Astrocyte (in vitro differentiated cells and primary cell): ENCODE results near the gene FEZF2.

Experiments
- EZH2 ChIP-seq: IDR thresholded peaks from 2 replicates; pipeline ENCODE4 v1.6.1; 2012; ENCODE audit warnings: mild to moderate bottlenecking, low read length, inconsistent platforms; ENCODE audit not compliant: insufficient read depth
- TF ChIP-seq, protein P1 (sequence below): IDR thresholded peaks from 2 replicates; pipeline ENCODE4 v1.5.1; 2011; ENCODE audit warnings: low read depth, mild to moderate bottlenecking, inconsistent platforms, low read length, moderate library complexity; ENCODE audit not compliant: insufficient read depth

DNA sequence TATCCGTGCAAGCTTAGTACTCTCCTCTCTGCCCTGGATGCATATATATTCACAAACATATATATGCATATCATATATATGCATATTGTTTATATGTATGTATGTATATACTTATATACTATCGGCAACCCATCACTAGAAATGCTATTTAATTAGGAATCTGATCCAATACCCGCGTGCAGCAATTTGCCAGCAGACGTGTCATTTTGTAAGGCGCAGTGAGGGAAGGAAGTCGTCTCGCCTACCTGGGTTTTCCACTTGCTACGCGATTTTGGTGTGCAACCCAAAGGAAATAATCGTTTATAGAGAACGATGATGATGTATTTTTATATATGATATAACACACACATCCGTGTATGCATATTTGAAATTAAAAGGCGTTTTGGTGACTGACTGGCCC lies 5.6 kb upstream of the FEZF2 start:
- TF ChIP-seq, protein P1, sequence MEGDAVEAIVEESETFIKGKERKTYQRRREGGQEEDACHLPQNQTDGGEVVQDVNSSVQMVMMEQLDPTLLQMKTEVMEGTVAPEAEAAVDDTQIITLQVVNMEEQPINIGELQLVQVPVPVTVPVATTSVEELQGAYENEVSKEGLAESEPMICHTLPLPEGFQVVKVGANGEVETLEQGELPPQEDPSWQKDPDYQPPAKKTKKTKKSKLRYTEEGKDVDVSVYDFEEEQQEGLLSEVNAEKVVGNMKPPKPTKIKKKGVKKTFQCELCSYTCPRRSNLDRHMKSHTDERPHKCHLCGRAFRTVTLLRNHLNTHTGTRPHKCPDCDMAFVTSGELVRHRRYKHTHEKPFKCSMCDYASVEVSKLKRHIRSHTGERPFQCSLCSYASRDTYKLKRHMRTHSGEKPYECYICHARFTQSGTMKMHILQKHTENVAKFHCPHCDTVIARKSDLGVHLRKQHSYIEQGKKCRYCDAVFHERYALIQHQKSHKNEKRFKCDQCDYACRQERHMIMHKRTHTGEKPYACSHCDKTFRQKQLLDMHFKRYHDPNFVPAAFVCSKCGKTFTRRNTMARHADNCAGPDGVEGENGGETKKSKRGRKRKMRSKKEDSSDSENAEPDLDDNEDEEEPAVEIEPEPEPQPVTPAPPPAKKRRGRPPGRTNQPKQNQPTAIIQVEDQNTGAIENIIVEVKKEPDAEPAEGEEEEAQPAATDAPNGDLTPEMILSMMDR = no peak
- no peak for TF ChIP-seq EZH2
